IMR-90 (cell line): Measurements from ENCODE around the gene SOS1. TPM values are rescaled to one million over a fixed set of nuclear protein-coding genes. Genes with fewer than 3 reads are reported as not detected.

ENCODE experiments used
- ATAC-seq: fragments of 200-7000 bp; cut with Tn5 transposase; 2 replicates; pipeline ENCODE4 v1.9.1; 2020; ENCODE audit warnings: low read depth, mild to moderate bottlenecking, moderate library complexity
- BruUV-seq: library from RNA; stranded (reverse); fragments of 400-500 nt; replicated peaks from 2 replicates; lab custom pipeline; 2021; lab: Mats Ljungman, UMichigan
- CTCF ChIA-PET: fragments of 300-600 bp; formaldehyde crosslinking; extraction: SDS; loops from one replicate; lab custom pipeline; 2021; ENCODE audit warnings: antibody characterized with exemption; lab: Yijun Ruan, JAX
- POLR2A ChIA-PET: fragments of 300-600 bp; sonication (Branson Sonifier 250); formaldehyde crosslinking; loops from one replicate; lab custom pipeline; 2022; ENCODE audit warnings: antibody characterized with exemption; ENCODE audit not compliant: unreplicated experiment; lab: Charles Lee
- DNase-seq: peaks from one replicate; pipeline ENCODE4 v3.0.0; 2013
- H2AFZ ChIP-seq: replicated peaks from 2 replicates; pipeline ENCODE3; 2013; ENCODE audit warnings: low read length, mild to moderate bottlenecking; ENCODE audit not compliant: poor library complexity
- H2AK5ac ChIP-seq: 2 replicates; pipeline ENCODE4 v1.6.1; 2013; ENCODE audit warnings: low read depth, low read length, inconsistent platforms
- H2AK9ac ChIP-seq: replicated peaks from 2 replicates; pipeline ENCODE3; 2013; ENCODE audit warnings: mild to moderate bottlenecking, low read depth, low read length, moderate library complexity; ENCODE audit not compliant: poor library complexity
- H2BK120ac ChIP-seq: 2 replicates; pipeline ENCODE4 v1.6.1; 2013; ENCODE audit warnings: low read depth, low read length, inconsistent platforms
- H2BK15ac ChIP-seq: 3 replicates; pipeline ENCODE4 v1.6.1; 2013; ENCODE audit warnings: low read depth, low read length, inconsistent platforms
- H2BK20ac ChIP-seq: 2 replicates; pipeline ENCODE4 v1.6.1; 2013; ENCODE audit warnings: low read depth, mild to moderate bottlenecking, inconsistent platforms, low read length, moderate library complexity
- H2BK5ac ChIP-seq: 2 replicates; pipeline ENCODE4 v1.6.1; 2013; ENCODE audit warnings: mild to moderate bottlenecking, low read depth, low read length, inconsistent platforms; ENCODE audit not compliant: poor library complexity, severe bottlenecking
- H3K14ac ChIP-seq: replicated peaks from 2 replicates; pipeline ENCODE4 v1.6.1; 2013; ENCODE audit warnings: low read depth, low read length, inconsistent platforms
- H3K18ac ChIP-seq: 2 replicates; pipeline ENCODE4 v1.6.1; 2013; ENCODE audit warnings: low read depth, low read length, control low read depth
- H3K23ac ChIP-seq: 2 replicates; pipeline ENCODE4 v1.6.1; 2013; ENCODE audit warnings: low read depth, low read length, inconsistent platforms
- H3K27ac ChIP-seq: 2 replicates; pipeline ENCODE4 v1.5.1; 2013; ENCODE audit warnings: mild to moderate bottlenecking, control low read depth, low read length; ENCODE audit not compliant: insufficient read depth
- H3K27me3 ChIP-seq: 2 replicates; pipeline ENCODE4 v1.6.1; 2013; ENCODE audit warnings: low read length; ENCODE audit not compliant: control insufficient read depth, insufficient read depth
- H3K36me3 ChIP-seq: 2 replicates; pipeline ENCODE4 v1.6.1; 2013; ENCODE audit warnings: low read length, mixed read lengths; ENCODE audit not compliant: control insufficient read depth, insufficient read depth
- H3K4ac ChIP-seq: 2 replicates; pipeline ENCODE4 v1.6.1; 2013; ENCODE audit warnings: low read depth, low read length, inconsistent platforms
- H3K4me1 ChIP-seq: 2 replicates; pipeline ENCODE4 v1.6.1; 2013; ENCODE audit warnings: low read length, mixed read lengths; ENCODE audit not compliant: control insufficient read depth, insufficient read depth
- H3K4me2 ChIP-seq: 2 replicates; pipeline ENCODE4 v1.6.1; 2013; ENCODE audit warnings: low read depth, mild to moderate bottlenecking, control low read depth, low read length, moderate library complexity
- H3K4me3 ChIP-seq: 2 replicates; pipeline ENCODE4 v1.5.1; 2013; ENCODE audit warnings: low read depth, mild to moderate bottlenecking, control low read depth, low read length, moderate library complexity; ENCODE audit not compliant: insufficient read depth
- H3K56ac ChIP-seq: 2 replicates; pipeline ENCODE4 v1.6.1; 2013; ENCODE audit warnings: low read length, inconsistent platforms; ENCODE audit not compliant: insufficient read depth; ENCODE audit errors: extremely low read depth
- H3K79me1 ChIP-seq, 2 experiments: 2 replicates each; pipeline ENCODE4 v1.6.1; 2013; ENCODE audit warnings: low read length in 2 of 2, inconsistent platforms in 1 of 2, low read depth in 1 of 2
- H3K9ac ChIP-seq: 2 replicates; pipeline ENCODE4 v1.6.1; 2013; ENCODE audit warnings: low read depth, low read length, control low read depth
- H3K9me1 ChIP-seq: 2 replicates; pipeline ENCODE4 v1.6.1; 2013; ENCODE audit warnings: low read length, inconsistent platforms; ENCODE audit not compliant: insufficient read depth
- H3K9me3 ChIP-seq: 2 replicates; pipeline ENCODE4 v1.6.1; 2013; ENCODE audit warnings: low read length; ENCODE audit not compliant: control insufficient read depth, insufficient read depth
- H4K20me1 ChIP-seq: 2 replicates; pipeline ENCODE4 v1.6.1; 2013; ENCODE audit warnings: low read length, inconsistent platforms; ENCODE audit not compliant: insufficient read depth
- H4K5ac ChIP-seq: 2 replicates; pipeline ENCODE4 v1.6.1; 2013; ENCODE audit warnings: mild to moderate bottlenecking, low read depth, low read length, control low read depth
- H4K8ac ChIP-seq, 2 experiments: 2 replicates each; pipeline ENCODE4 v1.6.1; 2013; ENCODE audit warnings: low read depth in 2 of 2, low read length in 2 of 2, control low read depth in 1 of 2, inconsistent platforms in 1 of 2
- H4K91ac ChIP-seq: 2 replicates; pipeline ENCODE4 v1.6.1; 2013; ENCODE audit warnings: low read depth, low read length, inconsistent platforms; ENCODE audit not compliant: insufficient read depth
- FOS ChIP-seq: fragments of 150-350 bp; IDR thresholded peaks from 2 replicates; pipeline ENCODE4 v1.6.1; 2016; ENCODE audit warnings: low read depth, low read length
- MXI1 ChIP-seq: IDR thresholded peaks from 2 replicates; pipeline ENCODE4 v1.6.1; 2012; ENCODE audit warnings: low read depth, mild to moderate bottlenecking, low read length, moderate library complexity, borderline replicate concordance
- NFE2L2 ChIP-seq: fragments of 150-350 bp; IDR thresholded peaks from 2 replicates; pipeline ENCODE4 v1.6.1; 2016; ENCODE audit warnings: low read depth, mild to moderate bottlenecking, low read length
- RAD21 ChIP-seq: IDR thresholded peaks from 2 replicates; pipeline ENCODE4 v1.6.1; 2012; ENCODE audit warnings: low read length, improper control_type of control experiment
- RCOR1 ChIP-seq: IDR thresholded peaks from 2 replicates; pipeline ENCODE4 v1.6.1; 2012; ENCODE audit warnings: mild to moderate bottlenecking, low read length, improper control_type of control experiment; ENCODE audit not compliant: insufficient replicate concordance
- SMC3 ChIP-seq: fragments of 150-350 bp; IDR thresholded peaks from 2 replicates; pipeline ENCODE4 v1.6.1; 2016; ENCODE audit warnings: low read depth, mild to moderate bottlenecking, antibody characterized with exemption, low read length, moderate library complexity
- dilution Hi-C: fragments of 300-500 bp; cut with HindIII; formaldehyde crosslinking; loops from one replicate; pipeline ENCODE4 v1.14.3; 2018; ENCODE audit warnings: low sequenced_read_pairs; ENCODE audit not compliant: unreplicated experiment
- in situ Hi-C: fragments of 300-500 bp; cut with MboI; formaldehyde crosslinking; loops from 3 replicates; pipeline ENCODE4 v1.14.3; 2019; ENCODE audit warnings: low sequenced_read_pairs, inconsistent platforms, mixed read lengths
- intact Hi-C: fragments of 100-400 bp; cut with micrococcal nuclease; formaldehyde crosslinking; loops from 2 replicates; pipeline ENCODE4 v1.10.0; 2022
- polyA plus RNA-seq, 3 experiments: library from polyadenylated mRNA; depleted of rRNA; stranded (reverse); fragments of >200 nt; gene quantifications; 2 replicates each; pipeline ENCODE4 v1.2.3, GENCODE V29; 2012; ENCODE audit warnings: low replicate concordance in 1 of 3
- total RNA-seq: library from RNA; depleted of rRNA; stranded (reverse); fragments of >200 nt; gene quantifications from 2 replicates; pipeline ENCODE4 v1.2.3, GENCODE V29; 2012
- TF ChIP-seq, protein P1 (sequence below): conservative IDR thresholded peaks from 2 replicates; pipeline ENCODE4 v1.5.1; 2012; ENCODE audit warnings: mild to moderate bottlenecking, low read depth, low read length, improper control_type of control experiment

The SOS1 gene
- total and polyA plus RNA-seq, 2 of the 4 experiments (the other 2 are of a cell fraction): 8.2 to 11.2 TPM

DNA sequence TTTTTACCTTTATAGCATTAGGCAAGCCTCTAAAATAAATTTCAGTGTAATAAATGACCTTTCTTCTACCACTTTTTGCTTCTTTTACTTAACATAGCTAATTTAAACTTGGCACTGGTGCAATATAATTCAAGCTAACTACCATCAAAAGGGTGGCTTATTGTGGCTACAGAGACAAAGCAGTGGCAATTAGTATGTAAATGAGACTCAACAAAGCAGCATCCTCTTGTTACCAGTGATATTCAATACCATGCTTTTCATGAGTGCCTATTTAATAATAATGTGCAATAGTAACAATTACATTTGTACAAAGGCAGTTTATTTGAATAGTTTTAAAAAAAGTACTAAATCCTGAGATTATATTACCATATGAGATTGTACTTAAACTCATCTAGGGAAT lies 93.4 kb downstream of the SOS1 start:
- H2BK15ac ChIP-seq: no peak overlapping the region
- POLR2A ChIA-PET: interaction anchor here (0.5 kb wide), 1 partner anchor 9 kb away, joined by 3 read pairs; no protein-coding TSS in a partner anchor
- no peaks in the 10 kb centered on the region for H3K9me3 ChIP-seq
- DNase-seq: no peak
- H3K4me3 ChIP-seq: no peak overlapping the region
- in situ Hi-C loops (no loop called here), intact Hi-C loops (no loop called here), dilution Hi-C loops (no loop called here)
- H4K8ac ChIP-seq: no peak overlapping the region
- H2BK20ac ChIP-seq: no peak overlapping the region
- no peak overlapping the region for H3K56ac ChIP-seq
- no peaks in the 10 kb centered on the region for H4K20me1 ChIP-seq
- H3K36me3 ChIP-seq: peaks cover 10% of the 10 kb centered on the region
- CTCF ChIA-PET: no interaction called here
- H2AK9ac ChIP-seq: no peak overlapping the region
- H3K18ac ChIP-seq: no peak overlapping the region
- H3K79me1 ChIP-seq: peaks cover 3 to 4% of the 10 kb centered on the region in 2 experiments; a peak in 2 of 4 replicates
- H3K9me1 ChIP-seq: peaks cover 3% of the 10 kb centered on the region
- H3K4me1 ChIP-seq: no peaks in the 10 kb centered on the region
- no peak overlapping the region for H4K91ac ChIP-seq
- H3K4ac ChIP-seq: no peak overlapping the region
- no TSS peak for BruUV-seq
- H2AK5ac ChIP-seq: no peak overlapping the region
- H3K23ac ChIP-seq: no peak overlapping the region
- ATAC-seq: no peak
- H2BK120ac ChIP-seq: no peak overlapping the region
- no peak overlapping the region for H2BK5ac ChIP-seq
- H3K9ac ChIP-seq: no peak overlapping the region
- H3K27ac ChIP-seq: no peak overlapping the region
- no peak overlapping the region for H3K14ac ChIP-seq
- H2AFZ ChIP-seq: no peak overlapping the region
- no peak overlapping the region for H3K4me2 ChIP-seq
- no peak overlapping the region for H4K5ac ChIP-seq
- no peaks in the 10 kb centered on the region for H3K27me3 ChIP-seq
- TF ChIP-seq RCOR1 (no peak), MXI1 (no peak), SMC3 (no peak), FOS (no peak), NFE2L2 (no peak), RAD21 (no peak)
- TF ChIP-seq, protein P1, sequence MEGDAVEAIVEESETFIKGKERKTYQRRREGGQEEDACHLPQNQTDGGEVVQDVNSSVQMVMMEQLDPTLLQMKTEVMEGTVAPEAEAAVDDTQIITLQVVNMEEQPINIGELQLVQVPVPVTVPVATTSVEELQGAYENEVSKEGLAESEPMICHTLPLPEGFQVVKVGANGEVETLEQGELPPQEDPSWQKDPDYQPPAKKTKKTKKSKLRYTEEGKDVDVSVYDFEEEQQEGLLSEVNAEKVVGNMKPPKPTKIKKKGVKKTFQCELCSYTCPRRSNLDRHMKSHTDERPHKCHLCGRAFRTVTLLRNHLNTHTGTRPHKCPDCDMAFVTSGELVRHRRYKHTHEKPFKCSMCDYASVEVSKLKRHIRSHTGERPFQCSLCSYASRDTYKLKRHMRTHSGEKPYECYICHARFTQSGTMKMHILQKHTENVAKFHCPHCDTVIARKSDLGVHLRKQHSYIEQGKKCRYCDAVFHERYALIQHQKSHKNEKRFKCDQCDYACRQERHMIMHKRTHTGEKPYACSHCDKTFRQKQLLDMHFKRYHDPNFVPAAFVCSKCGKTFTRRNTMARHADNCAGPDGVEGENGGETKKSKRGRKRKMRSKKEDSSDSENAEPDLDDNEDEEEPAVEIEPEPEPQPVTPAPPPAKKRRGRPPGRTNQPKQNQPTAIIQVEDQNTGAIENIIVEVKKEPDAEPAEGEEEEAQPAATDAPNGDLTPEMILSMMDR: no peak
